Stimulated activated naive CD8-positive, alpha-beta T cell treated with anti-CD3 and anti-CD28 coated beads, Interleukin-15, amount 100 ng/mL, for 72 hours (primary cell): ENCODE data around the gene SMIM14.
"Not testable (repeated sequence)": the region's sequence is repeated elsewhere in the genome, so short reads cannot be mapped to it uniquely, and the experiment has no call there.

Experiments used
- ATAC-seq: fragments of 150-1000 bp; cut with Tn5 transposase; 2 replicates; pipeline ENCODE4 v1.10.0; 2021; ENCODE audit warnings: mild to moderate bottlenecking, moderate library complexity
- DNase-seq, 2 donors: peaks; one replicate each; pipeline ENCODE4 v3.0.0; 2021 to 2022
- H3K27ac Mint-ChIP-seq, 2 donors: one replicate each; pipeline ENCODE4 v1.8.0; 2022; ENCODE audit warnings: mild to moderate bottlenecking in 2 of 2, mixed read lengths in 2 of 2, moderate library complexity in 2 of 2
- H3K27me3 Mint-ChIP-seq: one replicate; pipeline ENCODE4 v1.8.0; 2022; ENCODE audit warnings: mixed read lengths
- H3K4me1 Mint-ChIP-seq: one replicate; pipeline ENCODE4 v1.8.0; 2022; ENCODE audit warnings: mild to moderate bottlenecking, mixed read lengths
- H3K4me3 Mint-ChIP-seq, 2 donors: one replicate each; pipeline ENCODE4 v1.8.0; 2022; ENCODE audit warnings: mild to moderate bottlenecking in 2 of 2, mixed read lengths in 2 of 2, moderate library complexity in 1 of 2
- H3K9me3 Mint-ChIP-seq, 2 donors: one replicate each; pipeline ENCODE4 v1.8.0; 2022; ENCODE audit warnings: mixed read lengths in 2 of 2

The SMIM14 gene

DNA sequence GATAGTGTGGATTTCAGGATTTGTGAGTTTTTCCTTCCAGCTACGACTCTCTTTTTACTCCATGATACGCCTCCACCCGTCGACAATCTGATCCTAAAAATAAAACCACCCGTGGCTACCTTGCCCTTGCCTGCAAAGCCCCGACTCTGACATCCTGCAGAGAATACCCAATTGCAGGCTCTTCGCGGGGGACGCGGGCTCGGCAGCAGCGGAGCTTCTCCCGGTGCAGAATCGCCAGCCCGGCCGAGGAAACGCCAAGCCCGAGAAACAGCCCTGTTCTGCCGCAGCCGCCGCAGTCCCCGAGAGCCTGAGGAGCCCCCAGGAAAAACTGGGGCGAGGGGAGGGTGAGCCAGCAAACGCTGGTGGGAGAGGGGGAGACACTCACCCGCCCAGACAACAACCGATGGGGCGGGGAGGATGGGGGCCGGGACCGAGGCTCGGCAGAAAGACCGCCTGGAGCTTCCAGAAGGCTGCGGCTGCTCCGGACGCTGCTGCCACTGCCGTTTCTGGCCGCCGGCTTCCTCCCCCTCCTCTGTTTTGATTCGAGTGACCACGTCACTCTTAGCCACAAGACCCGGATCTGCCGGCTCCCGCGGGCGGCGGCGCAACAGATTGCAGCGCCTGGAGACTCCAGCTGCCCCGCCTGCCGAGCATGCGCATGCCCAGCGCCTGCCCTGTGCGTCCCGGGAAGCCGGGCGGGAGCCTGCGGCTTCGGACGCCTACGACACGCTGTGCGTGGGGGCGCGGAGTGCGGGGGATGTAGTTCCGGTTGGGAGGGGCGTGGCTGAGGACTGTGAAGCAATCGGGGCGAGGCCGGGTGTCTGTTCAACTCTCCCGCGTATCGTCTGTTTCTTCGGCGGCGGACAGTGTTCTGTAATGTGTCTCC is at the start of gene SMIM14:
TSS of gene SMIM14 (minus strand) at position 512 of the 886 bp plus-strand sequence. CDS start 33,720 bp downstream, outside the sequence.
- DNase-seq (peak; percentile 87 to 93), ATAC-seq (peak; percentile 89)
- no peaks in the 10 kb centered on the region for H3K27me3 Mint-ChIP-seq
- H3K4me3 Mint-ChIP-seq: peak within 1 kb of the TSS; percentile 86 to 93
- H3K4me1 Mint-ChIP-seq: peaks cover 39% of the 10 kb centered on the region
- peak within 1 kb of the TSS; percentile 81 to 86 for H3K27ac Mint-ChIP-seq
- no peaks in the 10 kb centered on the region for H3K9me3 Mint-ChIP-seq

- no peak overlapping the region for H3K27ac Mint-ChIP-seq
- ATAC-seq (no peak), DNase-seq (no peak)
- H3K4me3 Mint-ChIP-seq: no peak overlapping the region
- no peaks in the 10 kb centered on the region for H3K27me3 Mint-ChIP-seq
- no peaks in the 10 kb centered on the region for H3K9me3 Mint-ChIP-seq
- H3K4me1 Mint-ChIP-seq: no peaks in the 10 kb centered on the region
These were observed 48.3 kb upstream of the SMIM14 start for GRCh38 chr4:39687014-39687413.

- no peaks in the 10 kb centered on the region for H3K27me3 Mint-ChIP-seq
- ATAC-seq (no peak), DNase-seq (no peak)
- no peak overlapping the region for H3K27ac Mint-ChIP-seq
- no peaks in the 10 kb centered on the region for H3K4me1 Mint-ChIP-seq
- no peaks in the 10 kb centered on the region for H3K9me3 Mint-ChIP-seq
- no peak overlapping the region for H3K4me3 Mint-ChIP-seq
These were observed 47.3 kb upstream of the SMIM14 start for GRCh38 chr4:39685990-39686389.

GRCh38 chr4:39682138-39682537 is 43.5 kb upstream of the SMIM14 start:
- no peak for ATAC-seq
- Mint-ChIP-seq H3K27ac (no peak overlapping the region), H3K4me3 (no peak overlapping the region)

GRCh38 chr4:39681003-39681402 is 42.3 kb upstream of the SMIM14 start:
- H3K9me3 Mint-ChIP-seq, H3K4me1 Mint-ChIP-seq, ATAC-seq, DNase-seq, H3K27me3 Mint-ChIP-seq, H3K4me3 Mint-ChIP-seq, H3K27ac Mint-ChIP-seq: not testable (repeated sequence)

More at GRCh38 chr4:39682138-39682537, 43.5 kb upstream of the SMIM14 start:
- no peaks in the 10 kb centered on the region for H3K4me1 Mint-ChIP-seq
- DNase-seq: no peak
- H3K27me3 Mint-ChIP-seq: peaks cover 9% of the 10 kb centered on the region
- H3K9me3 Mint-ChIP-seq: no peaks in the 10 kb centered on the region

GRCh38 chr4:39675681-39676080 is 37.0 kb upstream of the SMIM14 start:
- not testable (repeated sequence) for H3K27ac Mint-ChIP-seq, H3K27me3 Mint-ChIP-seq, H3K9me3 Mint-ChIP-seq, H3K4me3 Mint-ChIP-seq, H3K4me1 Mint-ChIP-seq, ATAC-seq, DNase-seq

- H3K4me3 Mint-ChIP-seq, ATAC-seq, H3K9me3 Mint-ChIP-seq, H3K27me3 Mint-ChIP-seq, H3K27ac Mint-ChIP-seq, DNase-seq, H3K4me1 Mint-ChIP-seq: not testable (repeated sequence)
These were observed 31.6 kb upstream of the SMIM14 start for GRCh38 chr4:39670296-39670695.

- Mint-ChIP-seq H3K27ac (no peak overlapping the region), H3K4me1 (no peaks in the 10 kb centered on the region), H3K27me3 (no peaks in the 10 kb centered on the region), H3K4me3 (no peak overlapping the region), H3K9me3 (no peaks in the 10 kb centered on the region)
- ATAC-seq: no peak
- DNase-seq: no peak
These were observed 30.2 kb upstream of the SMIM14 start for GRCh38 chr4:39668887-39669286.

DNA sequence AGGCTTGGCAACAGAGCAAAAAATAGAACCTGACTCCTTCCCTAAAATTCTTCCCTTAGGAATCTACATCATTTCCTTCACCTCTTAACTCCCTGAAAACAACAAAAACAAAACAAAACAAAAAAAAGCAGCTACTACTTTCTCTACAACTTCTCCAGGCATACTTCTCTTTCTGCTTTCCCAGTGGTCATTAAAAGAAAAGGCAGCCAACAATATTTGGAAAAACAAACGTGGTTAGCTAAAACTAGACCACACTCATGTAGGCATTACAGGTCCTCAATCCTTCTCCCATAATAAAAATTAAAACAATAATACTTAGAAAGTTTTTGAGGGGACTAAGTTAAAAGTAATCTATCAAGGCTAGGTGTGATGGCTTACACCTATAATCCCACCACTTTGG is 29.0 kb upstream of the SMIM14 start:
- ATAC-seq (no peak), DNase-seq (no peak)
- Mint-ChIP-seq H3K27ac (no peak overlapping the region), H3K4me1 (no peaks in the 10 kb centered on the region), H3K9me3 (no peaks in the 10 kb centered on the region), H3K27me3 (no peaks in the 10 kb centered on the region), H3K4me3 (no peak overlapping the region)

DNA sequence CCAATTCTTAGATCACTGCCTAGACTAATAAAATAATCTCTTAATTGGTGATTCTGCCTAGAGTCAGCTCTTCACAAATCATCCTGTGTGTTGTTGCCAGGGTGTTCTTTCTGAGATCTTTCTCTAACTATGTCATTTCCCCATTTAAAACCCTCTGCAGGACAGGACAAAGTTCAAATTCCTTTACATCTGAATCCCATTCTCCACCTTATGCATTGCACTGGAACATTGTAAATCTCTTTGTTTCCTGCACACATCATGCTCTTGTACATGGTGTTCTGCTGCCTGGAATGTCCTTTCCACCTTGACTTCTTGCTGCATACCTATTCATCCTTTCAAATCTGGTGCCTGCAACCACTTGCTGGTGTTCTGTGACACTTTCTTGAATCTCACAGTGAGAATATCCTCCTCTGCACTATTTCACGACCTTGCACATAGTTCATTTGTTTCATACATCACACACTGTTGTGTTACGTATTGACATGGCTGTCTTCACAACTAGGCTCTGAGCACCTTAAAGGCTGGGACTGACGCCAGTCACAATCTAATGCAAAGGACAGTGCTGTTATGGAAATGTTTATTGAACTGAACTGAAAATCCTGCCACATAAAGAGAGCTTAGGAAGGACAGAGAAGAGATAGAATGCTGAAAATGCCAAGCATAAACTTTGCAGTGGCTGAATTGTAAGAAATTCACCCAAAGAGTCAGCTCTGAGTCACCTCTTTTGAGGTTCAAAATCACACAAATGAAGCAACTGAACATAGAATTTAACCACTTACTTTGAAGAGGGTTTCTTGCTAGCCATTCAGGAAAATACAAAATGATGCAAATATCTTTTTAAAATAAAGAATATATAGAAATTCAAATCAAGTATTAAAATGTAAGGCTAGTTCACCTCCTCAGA is 26.4 kb upstream of the SMIM14 start:
- no peaks in the 10 kb centered on the region for H3K27me3 Mint-ChIP-seq
- H3K4me3 Mint-ChIP-seq: no peak overlapping the region
- no peak for DNase-seq
- no peaks in the 10 kb centered on the region for H3K4me1 Mint-ChIP-seq
- no peak for ATAC-seq
- no peaks in the 10 kb centered on the region for H3K9me3 Mint-ChIP-seq
- no peak overlapping the region for H3K27ac Mint-ChIP-seq

GRCh38 chr4:39662683-39663082 is 24.0 kb upstream of the SMIM14 start:
- Mint-ChIP-seq H3K4me1 (peaks cover 3% of the 10 kb centered on the region), H3K27ac (no peak overlapping the region), H3K27me3 (no peaks in the 10 kb centered on the region), H3K4me3 (no peak overlapping the region), H3K9me3 (no peaks in the 10 kb centered on the region)
- ATAC-seq: no peak
- DNase-seq: no peak

DNA sequence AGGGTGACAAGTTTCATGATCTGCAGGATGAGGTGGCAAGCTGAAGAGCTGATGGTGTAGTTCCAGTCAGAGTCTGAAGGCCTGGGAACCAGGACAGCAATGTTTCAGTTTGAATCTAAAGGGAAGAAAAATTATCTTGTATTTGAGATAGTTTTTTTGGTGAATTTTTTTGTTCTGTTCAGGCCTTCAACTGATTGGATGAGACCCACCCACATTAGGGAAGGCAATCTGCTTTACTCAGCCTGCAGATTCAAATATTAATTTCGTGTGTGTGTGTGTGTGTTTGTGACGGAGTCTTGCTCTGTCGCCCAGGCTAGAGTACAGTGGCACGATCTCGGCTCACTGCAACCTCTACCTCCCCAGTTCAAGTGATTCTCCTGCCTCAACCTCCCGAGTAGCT is 22.1 kb upstream of the SMIM14 start:
- peaks cover 10% of the 10 kb centered on the region for H3K4me1 Mint-ChIP-seq
- H3K9me3 Mint-ChIP-seq: no peaks in the 10 kb centered on the region
- DNase-seq (no peak), ATAC-seq (no peak)
- no peak overlapping the region for H3K4me3 Mint-ChIP-seq
- H3K27me3 Mint-ChIP-seq: no peaks in the 10 kb centered on the region
- no peak overlapping the region for H3K27ac Mint-ChIP-seq

GRCh38 chr4:39660045-39660444 is 21.4 kb upstream of the SMIM14 start:
- no peak for ATAC-seq
- no peaks in the 10 kb centered on the region for H3K9me3 Mint-ChIP-seq
- peaks cover 10% of the 10 kb centered on the region for H3K4me1 Mint-ChIP-seq
- no peak for DNase-seq
- H3K27ac Mint-ChIP-seq: no peak overlapping the region
- H3K27me3 Mint-ChIP-seq: no peaks in the 10 kb centered on the region
- no peak overlapping the region for H3K4me3 Mint-ChIP-seq

- Mint-ChIP-seq H3K27ac (no peak overlapping the region), H3K4me3 (no peak overlapping the region)
These were observed 20.1 kb upstream of the SMIM14 start for GRCh38 chr4:39658756-39659155.

GRCh38 chr4:39657465-39657864 is 18.8 kb upstream of the SMIM14 start:
- Mint-ChIP-seq H3K4me1 (peaks cover 10% of the 10 kb centered on the region), H3K27me3 (no peaks in the 10 kb centered on the region), H3K9me3 (no peaks in the 10 kb centered on the region), H3K4me3 (no peak overlapping the region), H3K27ac (peak overlapping the region in 1 of 2 donors; percentile 19)
- no peak for DNase-seq
- peak; percentile 70 for ATAC-seq

More at GRCh38 chr4:39658756-39659155, 20.1 kb upstream of the SMIM14 start:
- Mint-ChIP-seq H3K27me3 (no peaks in the 10 kb centered on the region), H3K9me3 (no peaks in the 10 kb centered on the region), H3K4me1 (peaks cover 10% of the 10 kb centered on the region)
- ATAC-seq (no peak), DNase-seq (no peak)

DNA sequence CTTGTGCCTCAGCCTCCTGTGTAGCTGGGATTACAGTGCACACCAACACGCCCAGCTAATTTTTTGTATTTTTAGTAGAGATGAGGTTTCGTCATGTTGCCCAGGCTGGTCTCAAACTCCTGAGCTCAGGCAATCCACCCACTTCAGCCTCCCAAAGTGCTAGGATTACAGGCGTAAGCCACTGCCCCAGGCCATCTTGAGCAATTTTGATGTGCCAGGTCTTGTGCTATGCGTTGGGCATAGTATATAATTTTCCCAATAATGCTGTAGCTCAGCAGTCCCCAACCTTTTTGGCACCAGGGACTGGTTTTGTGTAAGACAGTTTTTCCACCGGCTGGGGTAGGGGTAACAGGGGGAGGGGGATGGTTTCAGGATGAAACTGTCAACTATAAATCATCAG is 18.0 kb upstream of the SMIM14 start:
- H3K27ac Mint-ChIP-seq, DNase-seq: not testable (repeated sequence)

More for the DNA sequence above, 18.0 kb upstream of the SMIM14 start:
- H3K4me1 Mint-ChIP-seq, H3K27me3 Mint-ChIP-seq, ATAC-seq, H3K4me3 Mint-ChIP-seq, H3K9me3 Mint-ChIP-seq: not testable (repeated sequence)
